Panc1 (cell line): ENCODE results near the gene HCN3. TPM values are rescaled to one million over a fixed set of nuclear protein-coding genes. Genes with fewer than 3 reads are reported as not detected.
A peak's percentile ranks its signal among the peaks of the same experiment; 100 is the strongest.

Source experiments
- ATAC-seq: fragments of 200-7000 bp; cut with Tn5 transposase; 2 replicates; pipeline ENCODE4 v1.9.1; 2020; ENCODE audit warnings: mild to moderate bottlenecking, moderate library complexity
- BruUV-seq: library from RNA; stranded (reverse); fragments of 400-500 nt; replicated peaks from 2 replicates; lab custom pipeline; 2021; lab: Mats Ljungman, UMichigan
- CTCF ChIA-PET: fragments of 300-600 bp; sonication (Branson Sonifier 250); formaldehyde crosslinking; loops from one replicate; lab custom pipeline; 2022; ENCODE audit warnings: antibody characterized with exemption; lab: Charles Lee
- POLR2A ChIA-PET: fragments of 300-600 bp; sonication (Branson Sonifier 250); formaldehyde crosslinking; loops from one replicate; lab custom pipeline; 2022; ENCODE audit warnings: antibody characterized with exemption; lab: Charles Lee
- DNase-seq: peaks from one replicate; pipeline ENCODE4 v3.0.0-alpha.2; 2010; ENCODE audit warnings: low read depth, low spot score
- H3K27ac ChIP-seq: 2 replicates; pipeline ENCODE4 v1.5.1; 2011; ENCODE audit warnings: mild to moderate bottlenecking, low read length, inconsistent platforms
- H3K27me3 ChIP-seq: fragments of 200-500 bp; sonication (Bioruptor generic); 2 replicates; pipeline ENCODE4 v1.6.0; 2014; ENCODE audit warnings: low read length, inconsistent platforms; ENCODE audit not compliant: control insufficient read depth, insufficient read depth
- H3K36me3 ChIP-seq: fragments of 200-500 bp; sonication (Bioruptor generic); 2 replicates; pipeline ENCODE4 v1.5.1; 2014; ENCODE audit warnings: inconsistent platforms, mild to moderate bottlenecking, low read length, moderate library complexity; ENCODE audit not compliant: control insufficient read depth, insufficient read depth
- H3K4me1 ChIP-seq: 2 replicates; pipeline ENCODE4 v1.5.1; 2011; ENCODE audit warnings: inconsistent platforms, mild to moderate bottlenecking, low read length, moderate library complexity; ENCODE audit not compliant: control insufficient read depth, insufficient read depth
- H3K4me3 ChIP-seq, 2 experiments: 2 replicates each; pipeline ENCODE4 v1.5.1; 2011 to 2012; ENCODE audit warnings: low read depth in 2 of 2, low read length in 2 of 2, mild to moderate bottlenecking in 2 of 2, inconsistent platforms in 1 of 2, moderate library complexity in 1 of 2
- H3K9me3 ChIP-seq: fragments of 200-500 bp; sonication (Bioruptor generic); 2 replicates; pipeline ENCODE4 v1.5.1; 2014; ENCODE audit warnings: low read depth, mild to moderate bottlenecking, inconsistent platforms, low read length, moderate library complexity; ENCODE audit not compliant: control insufficient read depth, insufficient read depth
- POLR2AphosphoS5 ChIP-seq: IDR thresholded peaks from 2 replicates; pipeline ENCODE4 v1.6.1; 2012; ENCODE audit warnings: mild to moderate bottlenecking, low read depth, low read length, moderate library complexity
- SIN3A ChIP-seq: IDR thresholded peaks from 2 replicates; pipeline ENCODE4 v1.6.1; 2012; ENCODE audit warnings: low read depth, mild to moderate bottlenecking, low read length, moderate library complexity, borderline replicate concordance; ENCODE audit not compliant: insufficient read depth
- TCF7L2 ChIP-seq: IDR thresholded peaks from 2 replicates; pipeline ENCODE4 v1.6.1; 2011; ENCODE audit warnings: mild to moderate bottlenecking, low read depth, low read length, inconsistent platforms
- in situ Hi-C: cut with HindIII; loops from 2 replicates; pipeline ENCODE4 v1.10.0; 2016; ENCODE audit warnings: low sequenced_read_pairs, low pct_unique_long_range_greater_than_20kb
- intact Hi-C: fragments of 100-400 bp; cut with micrococcal nuclease; formaldehyde crosslinking; loops from one replicate; pipeline ENCODE4 v1.10.0; 2022; ENCODE audit not compliant: unreplicated experiment
- total RNA-seq: library from RNA; stranded (reverse); gene quantifications from one replicate; pipeline ENCODE4 v1.2.1, GENCODE V29; 2021; ENCODE audit not compliant: unreplicated experiment
- TF ChIP-seq, protein P1 (sequence below): fragments of 450-650 bp; IDR thresholded peaks from 2 replicates; pipeline ENCODE4 v1.5.1; 2017; ENCODE audit warnings: mild to moderate bottlenecking
- TF ChIP-seq, protein P2 (sequence below), 2 experiments: IDR thresholded peaks; 2 replicates each; pipeline ENCODE4 v1.6.1; 2011 to 2012; ENCODE audit warnings: low read depth in 2 of 2, control low read depth in 1 of 2, low read length in 1 of 2, mild to moderate bottlenecking in 1 of 2, moderate library complexity in 1 of 2; ENCODE audit not compliant: insufficient read depth in 1 of 2

The HCN3 gene
- total RNA-seq, 1 experiment from 2014 or later, result 7.8 TPM

DNA sequence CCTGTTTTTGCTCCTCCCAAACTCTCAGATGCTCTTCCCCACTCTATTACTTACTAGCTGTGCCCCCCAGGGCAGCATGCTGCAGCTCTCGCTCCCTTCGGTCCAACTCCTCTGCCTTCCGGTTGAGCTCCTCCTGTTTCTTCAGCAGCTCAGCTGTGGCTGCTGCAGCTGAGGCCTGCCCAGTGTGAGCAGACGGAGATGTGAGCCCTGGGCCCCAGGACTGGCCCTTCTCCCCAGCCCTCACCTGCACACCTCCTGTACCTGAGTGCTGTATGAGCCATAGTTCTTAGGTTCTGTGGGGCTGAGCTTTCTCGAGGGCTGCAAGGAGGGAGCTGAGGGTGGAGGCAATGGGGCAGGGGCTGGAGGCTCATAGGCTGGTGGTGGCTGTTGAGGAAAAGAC, 17.0 kb upstream of the HCN3 start:
- no TSS peak for BruUV-seq
- CTCF ChIA-PET, result no interaction called here
- in situ Hi-C loops, result no loop called here

DNA sequence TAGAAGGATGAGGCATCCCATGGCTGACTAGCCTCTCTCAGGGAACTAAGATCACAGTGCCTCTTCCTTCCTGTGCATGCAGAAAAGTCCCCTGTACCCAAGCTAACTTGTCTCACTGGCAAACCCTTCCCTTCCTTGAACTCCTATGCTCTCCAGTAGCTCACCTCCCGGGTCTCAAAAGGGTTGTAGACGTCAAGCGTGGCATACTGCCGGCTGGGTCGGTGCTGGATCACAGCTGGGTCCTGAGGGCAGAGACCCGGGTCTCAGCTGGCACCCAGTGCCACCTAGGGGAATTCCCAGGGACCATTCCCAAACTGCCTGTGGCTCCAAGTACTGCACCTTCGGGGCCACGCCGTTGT, 15.8 kb upstream of the HCN3 start:
- in situ Hi-C loops (no loop called here), intact Hi-C loops (no loop called here)
- Histone ChIP-seq H3K4me3 (peak overlapping the region; percentile 87 to 95), H3K4me1 (peaks cover 13% of the 10 kb centered on the region), H3K27me3 (no peaks in the 10 kb centered on the region), H3K27ac (peak overlapping the region; percentile 97), H3K36me3 (peaks cover 13% of the 10 kb centered on the region), H3K9me3 (no peaks in the 10 kb centered on the region)
- ChIA-PET CTCF (interaction anchor here (1.1 kb wide), 1 partner anchor 11 kb away, joined by 4 read pairs; no protein-coding TSS in a partner anchor), POLR2A (no interaction called here)
- TF ChIP-seq, protein P1, sequence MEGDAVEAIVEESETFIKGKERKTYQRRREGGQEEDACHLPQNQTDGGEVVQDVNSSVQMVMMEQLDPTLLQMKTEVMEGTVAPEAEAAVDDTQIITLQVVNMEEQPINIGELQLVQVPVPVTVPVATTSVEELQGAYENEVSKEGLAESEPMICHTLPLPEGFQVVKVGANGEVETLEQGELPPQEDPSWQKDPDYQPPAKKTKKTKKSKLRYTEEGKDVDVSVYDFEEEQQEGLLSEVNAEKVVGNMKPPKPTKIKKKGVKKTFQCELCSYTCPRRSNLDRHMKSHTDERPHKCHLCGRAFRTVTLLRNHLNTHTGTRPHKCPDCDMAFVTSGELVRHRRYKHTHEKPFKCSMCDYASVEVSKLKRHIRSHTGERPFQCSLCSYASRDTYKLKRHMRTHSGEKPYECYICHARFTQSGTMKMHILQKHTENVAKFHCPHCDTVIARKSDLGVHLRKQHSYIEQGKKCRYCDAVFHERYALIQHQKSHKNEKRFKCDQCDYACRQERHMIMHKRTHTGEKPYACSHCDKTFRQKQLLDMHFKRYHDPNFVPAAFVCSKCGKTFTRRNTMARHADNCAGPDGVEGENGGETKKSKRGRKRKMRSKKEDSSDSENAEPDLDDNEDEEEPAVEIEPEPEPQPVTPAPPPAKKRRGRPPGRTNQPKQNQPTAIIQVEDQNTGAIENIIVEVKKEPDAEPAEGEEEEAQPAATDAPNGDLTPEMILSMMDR, result no peak
- TF ChIP-seq, protein P2, sequence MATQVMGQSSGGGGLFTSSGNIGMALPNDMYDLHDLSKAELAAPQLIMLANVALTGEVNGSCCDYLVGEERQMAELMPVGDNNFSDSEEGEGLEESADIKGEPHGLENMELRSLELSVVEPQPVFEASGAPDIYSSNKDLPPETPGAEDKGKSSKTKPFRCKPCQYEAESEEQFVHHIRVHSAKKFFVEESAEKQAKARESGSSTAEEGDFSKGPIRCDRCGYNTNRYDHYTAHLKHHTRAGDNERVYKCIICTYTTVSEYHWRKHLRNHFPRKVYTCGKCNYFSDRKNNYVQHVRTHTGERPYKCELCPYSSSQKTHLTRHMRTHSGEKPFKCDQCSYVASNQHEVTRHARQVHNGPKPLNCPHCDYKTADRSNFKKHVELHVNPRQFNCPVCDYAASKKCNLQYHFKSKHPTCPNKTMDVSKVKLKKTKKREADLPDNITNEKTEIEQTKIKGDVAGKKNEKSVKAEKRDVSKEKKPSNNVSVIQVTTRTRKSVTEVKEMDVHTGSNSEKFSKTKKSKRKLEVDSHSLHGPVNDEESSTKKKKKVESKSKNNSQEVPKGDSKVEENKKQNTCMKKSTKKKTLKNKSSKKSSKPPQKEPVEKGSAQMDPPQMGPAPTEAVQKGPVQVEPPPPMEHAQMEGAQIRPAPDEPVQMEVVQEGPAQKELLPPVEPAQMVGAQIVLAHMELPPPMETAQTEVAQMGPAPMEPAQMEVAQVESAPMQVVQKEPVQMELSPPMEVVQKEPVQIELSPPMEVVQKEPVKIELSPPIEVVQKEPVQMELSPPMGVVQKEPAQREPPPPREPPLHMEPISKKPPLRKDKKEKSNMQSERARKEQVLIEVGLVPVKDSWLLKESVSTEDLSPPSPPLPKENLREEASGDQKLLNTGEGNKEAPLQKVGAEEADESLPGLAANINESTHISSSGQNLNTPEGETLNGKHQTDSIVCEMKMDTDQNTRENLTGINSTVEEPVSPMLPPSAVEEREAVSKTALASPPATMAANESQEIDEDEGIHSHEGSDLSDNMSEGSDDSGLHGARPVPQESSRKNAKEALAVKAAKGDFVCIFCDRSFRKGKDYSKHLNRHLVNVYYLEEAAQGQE (IDR thresholded peaks at IDR 0.05; ENCODE audit: insufficient read depth in 1 of 2, low read depth in 2 of 2, low read length in 1 of 2), result no peak
- TF ChIP-seq SIN3A, result no peak
- TF ChIP-seq TCF7L2, result no peak
- no peak for TF ChIP-seq POLR2AphosphoS5
- BruUV-seq, result no TSS peak
- DNase-seq, result no peak
- ATAC-seq, result no peak

More for the DNA sequence above, 17.0 kb upstream of the HCN3 start:
- H3K9me3 ChIP-seq, result no peaks in the 10 kb centered on the region
- ATAC-seq, result no peak
- no peak for DNase-seq
- POLR2A ChIA-PET, result no interaction called here
- peaks cover 16% of the 10 kb centered on the region for H3K4me1 ChIP-seq
- H3K4me3 ChIP-seq, result no peak overlapping the region; a peak in 1 of 4 replicates
- no peaks in the 10 kb centered on the region for H3K27me3 ChIP-seq
- H3K36me3 ChIP-seq, result peaks cover 13% of the 10 kb centered on the region
- H3K27ac ChIP-seq, result no peak overlapping the region
- intact Hi-C loops, result no loop called here
- TF ChIP-seq TCF7L2 (no peak), POLR2AphosphoS5 (no peak), SIN3A (no peak)
- TF ChIP-seq, protein P2 (IDR thresholded peaks at IDR 0.05; ENCODE audit: insufficient read depth in 1 of 2, low read depth in 2 of 2, low read length in 1 of 2), result no peak
- TF ChIP-seq, protein P1, result no peak
